Measurements from ENCODE around the gene PIGZ.

Gene PIGZ

GRCh38 chr3:196962930-196963630, 5.6 kb downstream of the PIGZ start:
- POLR2A ChIA-PET (ENCODE audit: low non-redundant PET): no interaction called here
- no peak overlapping the region for H3K27ac ChIP-seq
- CTCF ChIA-PET: no interaction called here
- DNase-seq (ENCODE audit: low spot score): no peak
- TF ChIP-seq CTCF (conservative IDR thresholded peaks at IDR 0.05; ENCODE audit: low read depth): no peak

- POLR2A ChIA-PET (ENCODE audit: low non-redundant PET): no interaction called here
- H3K27ac ChIP-seq: no peak overlapping the region
- no peak for DNase-seq (ENCODE audit: low spot score)
- CTCF ChIA-PET: no interaction called here
- no peak for TF ChIP-seq CTCF (conservative IDR thresholded peaks at IDR 0.05; ENCODE audit: low read depth)
These were observed 6.3 kb downstream of the PIGZ start for GRCh38 chr3:196962108-196962929.

- H3K27ac ChIP-seq: no peak overlapping the region
- CTCF ChIA-PET: interaction anchor here (0.7 kb wide), 3 partner anchors 13 to 938 kb away, joined by 3 read pairs; no protein-coding TSS in a partner anchor
- POLR2A ChIA-PET (ENCODE audit: low non-redundant PET): no interaction called here
- DNase-seq (ENCODE audit: low spot score): no peak
- TF ChIP-seq CTCF (conservative IDR thresholded peaks at IDR 0.05; ENCODE audit: low read depth): no peak
These were observed 13.8 kb downstream of the PIGZ start for GRCh38 chr3:196954832-196955231.

- CTCF ChIA-PET: interaction anchor here (0.6 to 0.9 kb wide), 2 partner anchors 10 to 18 kb away, joined by 3 to 4 read pairs; no protein-coding TSS in a partner anchor
- no peak overlapping the region for H3K27ac ChIP-seq
- POLR2A ChIA-PET (ENCODE audit: low non-redundant PET): no interaction called here
- TF ChIP-seq CTCF (conservative IDR thresholded peaks at IDR 0.05; ENCODE audit: low read depth): no peak
- DNase-seq (ENCODE audit: low spot score): no peak
These were observed 17.3 kb downstream of the PIGZ start for GRCh38 chr3:196951371-196951770.

- CTCF ChIA-PET: interaction anchor here (0.7 kb wide), 1 partner anchor 196 kb away, joined by 4 read pairs; no protein-coding TSS in a partner anchor
- POLR2A ChIA-PET (ENCODE audit: low non-redundant PET): no interaction called here
- H3K27ac ChIP-seq: no peak overlapping the region
- DNase-seq (ENCODE audit: low spot score): no peak
- TF ChIP-seq CTCF (conservative IDR thresholded peaks at IDR 0.05; ENCODE audit: low read depth): no peak
These were observed 18.9 kb downstream of the PIGZ start for GRCh38 chr3:196949750-196950149.

- no peak for DNase-seq (ENCODE audit: low spot score)
- ChIA-PET CTCF (interaction anchor here (0.7 kb wide), 1 partner anchor 197 kb away, joined by 4 read pairs; no protein-coding TSS in a partner anchor), POLR2A (ENCODE audit: low non-redundant PET) (no interaction called here)
- H3K27ac ChIP-seq: no peak overlapping the region
- TF ChIP-seq CTCF (conservative IDR thresholded peaks at IDR 0.05; ENCODE audit: low read depth): no peak
These were observed 19.4 kb downstream of the PIGZ start for GRCh38 chr3:196949285-196949619.

Data from RWPE1 (cell line).